GM21367 (cell line): ENCODE measurements around the gene PLA2G12B.

ENCODE experiments used
- ATAC-seq: cut with Tn5 transposase; IDR thresholded peaks from one replicate; pipeline ENCODE4 v1.9.1; 2021; ENCODE audit not compliant: unreplicated experiment

PLA2G12B gene

DNA sequence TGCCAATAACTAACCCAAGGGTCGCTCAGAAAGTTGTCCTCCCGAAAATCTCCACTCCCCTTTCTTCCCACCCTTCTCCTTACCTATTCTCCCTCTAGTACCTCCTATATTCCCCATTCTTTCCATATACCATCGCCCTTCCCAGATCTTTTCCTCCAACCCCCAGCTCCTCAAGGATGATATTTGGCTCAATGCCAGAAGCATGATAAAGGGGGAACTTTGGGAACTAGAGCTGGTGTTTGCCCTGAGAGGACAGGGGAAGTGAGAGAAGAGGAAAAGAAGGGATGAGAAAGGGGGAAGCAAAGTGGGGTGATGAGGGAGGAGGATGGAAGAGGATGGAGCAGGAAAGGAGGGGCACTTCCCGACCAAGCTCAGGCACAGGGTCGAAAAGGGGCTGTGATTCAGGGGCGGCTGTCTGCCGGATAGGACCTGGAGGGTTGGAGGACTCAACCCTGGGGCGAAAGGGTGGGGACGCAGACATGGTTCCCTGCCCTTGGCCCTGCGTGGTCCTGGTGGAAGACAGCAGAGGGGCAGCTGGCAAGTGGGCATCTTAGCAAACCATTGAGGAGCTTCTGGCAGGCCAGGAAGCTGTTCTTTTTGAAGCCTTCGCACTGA, 59.3 kb downstream of the PLA2G12B start:
- no peak for ATAC-seq

DNA sequence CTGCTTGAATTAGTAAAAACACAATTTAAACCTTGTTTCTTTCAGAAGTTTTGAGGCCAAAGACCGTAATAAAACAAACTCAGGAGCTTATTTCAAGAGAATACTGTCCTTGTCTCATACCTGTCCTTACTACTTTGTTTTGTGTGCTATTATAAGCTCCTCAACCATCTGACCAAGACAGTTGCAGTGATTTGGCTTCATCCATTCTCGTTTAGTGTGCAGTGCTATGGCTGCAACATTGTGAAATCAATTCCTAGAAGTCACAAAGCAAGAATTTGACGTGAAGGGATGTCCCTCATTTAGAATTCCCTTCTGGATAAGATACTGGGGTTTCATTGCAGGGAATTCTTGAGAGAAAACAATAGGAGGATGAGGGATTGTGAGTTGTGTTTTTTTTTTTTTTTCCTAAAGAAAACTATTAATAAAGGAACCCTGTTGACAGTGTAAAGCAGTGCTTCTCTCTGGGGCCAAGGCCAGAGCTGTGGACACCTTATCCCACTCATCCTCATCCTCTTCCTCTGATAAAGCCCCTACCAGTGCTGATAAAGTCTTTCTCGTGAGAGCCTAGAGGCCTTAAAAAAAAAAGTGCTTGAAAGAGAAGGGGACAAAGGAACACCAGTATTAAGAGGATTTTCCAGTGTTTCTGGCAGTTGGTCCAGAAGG, 61.3 kb downstream of the PLA2G12B start, which contains the start of gene OIT3:
Gene OIT3, plus strand, starts transcription at position 604 of the 663 bp plus-strand sequence. CDS start 60 bp downstream, outside the sequence.
- ATAC-seq: no peak

DNA sequence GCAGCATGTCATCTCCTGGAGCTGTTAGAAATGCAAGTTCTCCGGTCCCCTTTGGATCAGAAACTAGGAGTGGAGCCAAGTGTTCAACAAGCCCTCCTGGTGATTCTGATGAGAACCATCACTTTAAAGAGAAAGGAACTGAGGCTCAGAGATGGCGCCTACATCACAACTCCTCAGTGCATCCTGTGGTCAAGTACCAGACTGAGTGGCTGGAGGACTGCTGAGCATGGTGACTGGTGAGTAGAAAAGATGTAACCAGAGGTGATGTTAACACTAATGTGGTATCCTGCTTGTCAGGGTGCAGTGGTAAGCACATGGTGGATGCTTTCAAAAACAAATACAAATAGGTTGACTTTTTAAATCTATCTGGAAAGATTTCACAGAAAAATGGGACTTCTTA, 64.5 kb downstream of the PLA2G12B start:
- ATAC-seq: no peak

DNA sequence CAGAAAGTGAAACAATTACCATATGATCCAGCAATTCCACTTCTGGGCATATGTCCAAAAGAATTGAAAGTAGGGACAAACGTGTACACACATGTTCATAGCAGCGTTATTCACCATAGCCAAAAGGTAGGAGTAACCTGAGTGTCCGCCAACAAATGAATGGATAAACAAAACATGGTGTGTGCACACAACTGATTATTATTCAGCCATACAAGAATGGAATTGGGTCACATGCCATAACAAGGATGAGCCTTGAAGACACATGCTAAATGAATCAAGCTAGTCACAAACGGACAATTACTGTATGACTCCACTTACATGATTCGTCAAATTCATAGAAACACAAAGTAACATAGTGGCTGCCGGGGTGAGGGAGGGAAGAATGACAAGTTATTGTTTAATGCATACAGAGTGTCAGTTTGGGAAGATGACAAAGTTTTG, 65.2 kb downstream of the PLA2G12B start:
- ATAC-seq: no peak

DNA sequence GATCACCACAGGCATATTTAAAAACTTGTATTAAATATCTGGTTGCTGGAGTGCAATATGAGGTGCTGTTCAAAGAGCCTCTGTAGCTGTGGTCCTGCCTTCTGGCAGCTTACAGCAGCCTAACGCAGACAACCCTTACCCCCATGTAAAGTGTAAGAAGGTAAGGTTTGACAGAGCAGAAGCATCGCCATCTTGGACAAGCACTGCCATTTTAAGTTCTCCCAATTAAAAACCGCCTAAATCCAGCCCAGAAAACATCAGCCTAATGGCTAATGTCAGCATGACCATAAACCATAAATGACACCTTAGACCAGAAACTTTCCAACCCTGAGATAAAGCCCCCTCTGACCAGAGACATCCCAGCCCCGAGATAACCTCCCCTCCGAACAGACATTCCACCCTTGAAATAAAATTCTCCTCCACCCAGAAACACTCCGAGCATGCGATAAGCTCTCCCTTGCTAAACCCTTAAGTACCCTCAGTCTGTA, 66.4 kb downstream of the PLA2G12B start:
- ATAC-seq: no peak

DNA sequence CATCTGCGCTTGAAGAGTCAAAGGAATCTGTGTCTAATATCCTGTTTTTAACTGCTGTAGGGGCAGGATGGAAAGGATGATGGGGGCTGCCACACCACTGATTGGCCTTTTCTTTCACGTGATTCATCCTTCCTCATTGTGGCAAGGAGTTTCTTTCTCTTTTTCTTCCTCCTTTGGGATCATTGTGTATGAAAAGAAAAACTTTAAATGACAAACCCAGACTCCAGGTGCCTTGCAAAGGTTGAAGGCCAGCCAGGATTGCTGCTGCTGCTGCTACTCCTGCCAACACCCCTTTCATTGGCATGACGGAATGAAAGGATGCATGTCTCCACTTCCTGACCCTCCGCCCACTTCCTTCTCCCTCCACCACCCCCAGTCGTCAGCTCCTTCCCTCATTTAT, 67.6 kb downstream of the PLA2G12B start:
- no peak for ATAC-seq

DNA sequence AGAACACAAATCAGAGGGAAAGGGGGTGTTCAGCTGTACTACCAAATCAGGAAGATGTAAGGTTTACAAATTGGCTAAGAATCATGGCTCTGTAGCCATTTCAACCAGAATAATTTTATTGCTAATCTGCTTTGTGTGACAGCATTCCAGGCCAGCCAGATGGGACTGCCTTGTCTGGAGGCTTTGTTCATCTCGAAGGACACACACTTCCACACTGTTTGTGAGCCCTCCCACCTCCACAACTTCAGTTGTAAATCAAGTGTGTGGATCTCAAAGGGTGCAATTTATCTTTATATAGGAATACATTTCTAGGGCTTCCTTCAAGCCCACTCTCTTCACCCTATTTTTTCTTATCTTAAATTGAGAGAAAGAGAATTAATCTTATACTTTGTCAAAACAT, 68.0 kb downstream of the PLA2G12B start:
- no peak for ATAC-seq

DNA sequence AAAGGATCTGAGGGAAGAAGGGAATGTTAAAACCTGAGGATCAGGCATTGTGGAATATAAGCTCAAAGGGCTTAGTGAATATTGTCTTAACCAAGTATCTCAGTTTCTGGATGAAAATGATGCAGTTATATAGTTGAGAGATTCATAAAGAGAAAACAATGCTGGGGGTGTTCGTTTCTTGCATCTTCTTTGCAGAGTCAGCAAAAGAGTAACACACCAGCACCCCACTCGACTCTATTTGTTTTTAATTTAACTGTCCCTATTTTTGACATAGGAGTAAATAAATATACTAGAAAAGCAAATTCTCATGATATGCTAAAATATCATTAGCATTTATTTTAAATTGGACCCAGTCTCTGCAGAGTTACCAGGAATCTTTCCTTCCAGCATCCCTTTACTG, 68.7 kb downstream of the PLA2G12B start:
- no peak for ATAC-seq
